GM23338 (cell line): Measurements from ENCODE around the gene SEZ6L. TPM values are rescaled to one million over a fixed set of nuclear protein-coding genes. Genes with fewer than 3 reads are reported as not detected.

Experiments
- ATAC-seq: fragments of 200-7000 bp; cut with Tn5 transposase; 3 replicates; pipeline ENCODE4 v1.9.1; 2020
- DNase-seq: peaks from one replicate; pipeline ENCODE4 v3.0.0-alpha.2; 2015; ENCODE audit warnings: low spot score
- H2AFZ ChIP-seq: fragments of 200-600 bp; sonication (generic); 2 replicates; pipeline ENCODE4 v1.8.0; 2016; ENCODE audit warnings: antibody characterized with exemption, mild to moderate bottlenecking, moderate library complexity
- H3F3A ChIP-seq: fragments of 200-600 bp; sonication (generic); replicated peaks from 2 replicates; pipeline ENCODE4 v1.8.0; 2017; ENCODE audit warnings: antibody characterized with exemption, mixed run types, low read depth
- H3K27ac ChIP-seq: fragments of 200-600 bp; sonication (generic); 2 replicates; pipeline ENCODE4 v1.6.1; 2016; ENCODE audit warnings: low read depth
- H3K27me3 ChIP-seq: fragments of 200-600 bp; sonication (generic); 2 replicates; pipeline ENCODE4 v1.8.0; 2016; ENCODE audit warnings: mild to moderate bottlenecking, mixed run types, moderate library complexity; ENCODE audit not compliant: insufficient read depth
- H3K36me3 ChIP-seq: fragments of 200-600 bp; sonication (generic); 2 replicates; pipeline ENCODE4 v1.8.0; 2016; ENCODE audit warnings: mild to moderate bottlenecking; ENCODE audit not compliant: insufficient read depth
- H3K4me1 ChIP-seq: fragments of 200-600 bp; sonication (generic); 2 replicates; pipeline ENCODE4 v1.8.0; 2016; ENCODE audit warnings: mild to moderate bottlenecking, moderate library complexity; ENCODE audit not compliant: insufficient read depth
- H3K4me2 ChIP-seq: fragments of 200-600 bp; sonication (generic); 2 replicates; pipeline ENCODE4 v1.7.1; 2017; ENCODE audit warnings: mixed run types
- H3K4me3 ChIP-seq: fragments of 200-600 bp; sonication (generic); 2 replicates; pipeline ENCODE4 v1.6.1; 2016; ENCODE audit warnings: mixed run types
- H3K79me2 ChIP-seq: fragments of 200-600 bp; sonication (generic); replicated peaks from 2 replicates; pipeline ENCODE4 v1.8.0; 2017; ENCODE audit warnings: mild to moderate bottlenecking; ENCODE audit not compliant: insufficient read depth
- H3K9me2 ChIP-seq: fragments of 200-600 bp; sonication (generic); 2 replicates; pipeline ENCODE4 v1.8.0; 2017; ENCODE audit not compliant: insufficient read depth
- H4K20me1 ChIP-seq: fragments of 200-600 bp; sonication (generic); replicated peaks from 2 replicates; pipeline ENCODE4 v1.8.0; 2017; ENCODE audit warnings: mild to moderate bottlenecking; ENCODE audit not compliant: insufficient read depth
- H3K27ac Mint-ChIP-seq: 2 replicates; pipeline ENCODE4 v1.8.0; 2020; ENCODE audit warnings: inconsistent platforms, mild to moderate bottlenecking, moderate library complexity, mixed read lengths
- H3K27me3 Mint-ChIP-seq: 3 replicates; pipeline ENCODE4 v1.8.0; 2022; ENCODE audit warnings: low read depth, mild to moderate bottlenecking, moderate library complexity, mixed read lengths, inconsistent platforms; ENCODE audit not compliant: insufficient read depth, poor library complexity
- H3K36me3 Mint-ChIP-seq: 3 replicates; pipeline ENCODE4 v1.8.0; 2021; ENCODE audit warnings: low read depth, mild to moderate bottlenecking, inconsistent platforms, moderate library complexity, mixed read lengths
- H3K4me1 Mint-ChIP-seq: 3 replicates; pipeline ENCODE4 v1.8.0; 2020; ENCODE audit warnings: mild to moderate bottlenecking, inconsistent platforms, mixed read lengths
- H3K4me3 Mint-ChIP-seq: 3 replicates; pipeline ENCODE4 v1.8.0; 2021; ENCODE audit warnings: moderate library complexity, mild to moderate bottlenecking, inconsistent platforms, mixed read lengths
- H3K9me3 Mint-ChIP-seq: 3 replicates; pipeline ENCODE4 v1.8.0; 2020; ENCODE audit warnings: moderate library complexity, mild to moderate bottlenecking, inconsistent platforms, mixed read lengths
- CREB1 ChIP-seq: fragments of 250-450 bp; sonication (Bioruptor Pico); IDR thresholded peaks from 2 replicates; pipeline ENCODE4 v1.5.0; 2020; ENCODE audit warnings: low read depth, mild to moderate bottlenecking, moderate library complexity
- EZH2 ChIP-seq: fragments of 200-600 bp; sonication (generic); IDR thresholded peaks from one replicate; pipeline ENCODE4 v1.8.0; 2017; ENCODE audit warnings: antibody characterized with exemption, mild to moderate bottlenecking, low read depth; ENCODE audit not compliant: unreplicated experiment
- EZH2phosphoT487 ChIP-seq: fragments of 200-600 bp; sonication (generic); IDR thresholded peaks from one replicate; pipeline ENCODE4 v1.8.1; 2018; ENCODE audit warnings: antibody characterized with exemption; ENCODE audit not compliant: unreplicated experiment
- JUNB ChIP-seq: IDR thresholded peaks from one replicate; pipeline ENCODE4 v1.6.1; 2016; ENCODE audit warnings: antibody characterized with exemption; ENCODE audit not compliant: unreplicated experiment
- NANOG ChIP-seq: IDR thresholded peaks from 2 replicates; pipeline ENCODE4 v1.6.1; 2016; ENCODE audit warnings: antibody characterized with exemption, borderline replicate concordance
- POLR2AphosphoS5 ChIP-seq: IDR thresholded peaks from 2 replicates; pipeline ENCODE4 v1.6.1; 2016; ENCODE audit warnings: antibody characterized with exemption, low read depth
- STAT1 ChIP-seq: IDR thresholded peaks from one replicate; pipeline ENCODE4 v1.6.1; 2016; ENCODE audit warnings: antibody characterized with exemption; ENCODE audit not compliant: unreplicated experiment
- ZNF114 ChIP-seq: fragments of 250-450 bp; sonication (Bioruptor Pico); IDR thresholded peaks from 2 replicates; pipeline ENCODE4 v1.5.0; 2020; ENCODE audit warnings: mild to moderate bottlenecking, moderate library complexity
- ZNF331 ChIP-seq: fragments of 250-450 bp; sonication (Bioruptor Pico); IDR thresholded peaks from 2 replicates; pipeline ENCODE4 v1.5.0; 2020; ENCODE audit warnings: low read depth, mild to moderate bottlenecking, moderate library complexity
- polyA plus RNA-seq: library from polyadenylated mRNA; unstranded; fragments of >200 nt; fragmentation: Nextera tagmentation; extraction: Ambion mirVana; gene quantifications from 2 replicates; pipeline ENCODE4 v1.2.1, GENCODE V29; 2016
- total RNA-seq: library from RNA; depleted of rRNA; stranded (reverse); fragments of >200 nt; shearing (Covaris generic); gene quantifications from 2 replicates; pipeline ENCODE4 v1.2.3, GENCODE V29; 2014
- TF ChIP-seq, protein P1 (sequence below): IDR thresholded peaks from one replicate; pipeline ENCODE4 v1.6.1; 2018; ENCODE audit warnings: antibody characterized with exemption; ENCODE audit not compliant: unreplicated experiment
- TF ChIP-seq, protein P2 (sequence below), 2 experiments: fragments of 200-600 bp in 1 of 2; sonication (generic) in 1 of 2; conservative IDR thresholded peaks; 2 replicates each; pipeline versions ENCODE4 v1.5.1 to v1.6.1; 2016 to 2017; ENCODE audit warnings: antibody characterized with exemption in 2 of 2, low read depth in 2 of 2, mild to moderate bottlenecking in 2 of 2, moderate library complexity in 1 of 2
- TF ChIP-seq, protein P3 (sequence below): fragments of 250-450 bp; sonication (Bioruptor Pico); IDR thresholded peaks from 2 replicates; pipeline ENCODE4 v1.5.0; 2020; ENCODE audit warnings: mild to moderate bottlenecking, moderate library complexity
- TF ChIP-seq, protein P4 (sequence below): IDR thresholded peaks from 2 replicates; pipeline ENCODE4 v1.6.1; 2016; ENCODE audit warnings: antibody characterized with exemption

SEZ6L gene
- total and polyA plus RNA-seq, 2 experiments from 2014 or later, result 0.13 to 0.24 TPM

DNA sequence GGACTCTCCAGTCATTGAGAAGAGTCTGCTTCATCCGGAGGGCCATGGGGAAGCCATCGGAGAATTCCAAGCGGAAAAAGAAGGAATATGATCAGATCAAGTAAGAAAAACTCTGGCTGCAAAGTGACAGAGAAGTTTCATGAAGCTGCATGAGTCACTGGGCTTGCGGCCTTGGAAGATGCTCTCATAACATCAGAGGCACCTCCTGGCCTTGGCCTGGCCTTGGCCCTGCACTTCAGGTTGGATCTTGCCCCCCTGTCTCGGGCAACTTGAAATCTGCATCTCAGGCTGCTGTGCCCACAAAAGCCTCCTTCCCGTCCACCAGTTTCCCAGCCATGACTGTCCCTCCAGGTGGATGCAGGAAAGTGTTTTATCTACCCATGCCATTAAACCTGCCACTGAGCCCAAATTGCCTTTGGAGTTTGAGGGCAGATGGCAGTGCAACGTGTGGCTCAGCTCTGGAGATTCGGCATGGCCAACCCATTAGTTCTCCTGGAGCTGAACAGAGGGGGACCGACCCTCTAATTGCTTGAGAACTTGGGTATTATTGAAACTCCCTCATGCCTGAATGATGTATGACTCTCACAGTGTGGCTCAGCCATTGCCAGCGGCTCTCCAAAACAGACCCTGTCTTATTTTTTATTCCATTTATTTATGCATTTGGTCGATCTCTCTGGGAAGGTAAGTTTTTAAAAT lies 66.7 kb downstream of the SEZ6L start:
- Histone ChIP-seq H4K20me1 (no peaks in the 10 kb centered on the region; the same call in 1 of the 2 replicates), H3K36me3 (no peaks in the 10 kb centered on the region), H3K79me2 (no peaks in the 10 kb centered on the region), H3K27me3 (no peaks in the 10 kb centered on the region), H3K4me3 (no peak overlapping the region), H3K4me1 (no peaks in the 10 kb centered on the region), H3K9me2 (0 out of 2 replicates have a peak, but pooled peaks cover 3% of the 10 kb centered on the region), H3F3A (no peaks in the 10 kb centered on the region), H3K27ac (no peak overlapping the region), H2AFZ (no peak overlapping the region), H3K4me2 (no peak overlapping the region)
- no peak overlapping the region for H3K27ac Mint-ChIP-seq
- H3K9me3 Mint-ChIP-seq, result no peaks in the 10 kb centered on the region; the same call in 2 of the 3 replicates
- no peaks in the 10 kb centered on the region for H3K4me1 Mint-ChIP-seq
- ATAC-seq, result no peak
- H3K27me3 Mint-ChIP-seq, result peaks cover 4% of the 10 kb centered on the region
- no peak overlapping the region for H3K4me3 Mint-ChIP-seq
- no peaks in the 10 kb centered on the region for H3K36me3 Mint-ChIP-seq
- TF ChIP-seq CREB1 (CRISPR knock-in tag) (no peak), ZNF114 (CRISPR knock-in tag) (no peak), ZNF331 (CRISPR knock-in tag) (no peak), NANOG (no peak), EZH2 (no peak), POLR2AphosphoS5 (no peak), STAT1 (no peak), JUNB (no peak), EZH2phosphoT487 (no peak)
- TF ChIP-seq, protein P1, sequence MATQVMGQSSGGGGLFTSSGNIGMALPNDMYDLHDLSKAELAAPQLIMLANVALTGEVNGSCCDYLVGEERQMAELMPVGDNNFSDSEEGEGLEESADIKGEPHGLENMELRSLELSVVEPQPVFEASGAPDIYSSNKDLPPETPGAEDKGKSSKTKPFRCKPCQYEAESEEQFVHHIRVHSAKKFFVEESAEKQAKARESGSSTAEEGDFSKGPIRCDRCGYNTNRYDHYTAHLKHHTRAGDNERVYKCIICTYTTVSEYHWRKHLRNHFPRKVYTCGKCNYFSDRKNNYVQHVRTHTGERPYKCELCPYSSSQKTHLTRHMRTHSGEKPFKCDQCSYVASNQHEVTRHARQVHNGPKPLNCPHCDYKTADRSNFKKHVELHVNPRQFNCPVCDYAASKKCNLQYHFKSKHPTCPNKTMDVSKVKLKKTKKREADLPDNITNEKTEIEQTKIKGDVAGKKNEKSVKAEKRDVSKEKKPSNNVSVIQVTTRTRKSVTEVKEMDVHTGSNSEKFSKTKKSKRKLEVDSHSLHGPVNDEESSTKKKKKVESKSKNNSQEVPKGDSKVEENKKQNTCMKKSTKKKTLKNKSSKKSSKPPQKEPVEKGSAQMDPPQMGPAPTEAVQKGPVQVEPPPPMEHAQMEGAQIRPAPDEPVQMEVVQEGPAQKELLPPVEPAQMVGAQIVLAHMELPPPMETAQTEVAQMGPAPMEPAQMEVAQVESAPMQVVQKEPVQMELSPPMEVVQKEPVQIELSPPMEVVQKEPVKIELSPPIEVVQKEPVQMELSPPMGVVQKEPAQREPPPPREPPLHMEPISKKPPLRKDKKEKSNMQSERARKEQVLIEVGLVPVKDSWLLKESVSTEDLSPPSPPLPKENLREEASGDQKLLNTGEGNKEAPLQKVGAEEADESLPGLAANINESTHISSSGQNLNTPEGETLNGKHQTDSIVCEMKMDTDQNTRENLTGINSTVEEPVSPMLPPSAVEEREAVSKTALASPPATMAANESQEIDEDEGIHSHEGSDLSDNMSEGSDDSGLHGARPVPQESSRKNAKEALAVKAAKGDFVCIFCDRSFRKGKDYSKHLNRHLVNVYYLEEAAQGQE, result no peak
- TF ChIP-seq, protein P2, sequence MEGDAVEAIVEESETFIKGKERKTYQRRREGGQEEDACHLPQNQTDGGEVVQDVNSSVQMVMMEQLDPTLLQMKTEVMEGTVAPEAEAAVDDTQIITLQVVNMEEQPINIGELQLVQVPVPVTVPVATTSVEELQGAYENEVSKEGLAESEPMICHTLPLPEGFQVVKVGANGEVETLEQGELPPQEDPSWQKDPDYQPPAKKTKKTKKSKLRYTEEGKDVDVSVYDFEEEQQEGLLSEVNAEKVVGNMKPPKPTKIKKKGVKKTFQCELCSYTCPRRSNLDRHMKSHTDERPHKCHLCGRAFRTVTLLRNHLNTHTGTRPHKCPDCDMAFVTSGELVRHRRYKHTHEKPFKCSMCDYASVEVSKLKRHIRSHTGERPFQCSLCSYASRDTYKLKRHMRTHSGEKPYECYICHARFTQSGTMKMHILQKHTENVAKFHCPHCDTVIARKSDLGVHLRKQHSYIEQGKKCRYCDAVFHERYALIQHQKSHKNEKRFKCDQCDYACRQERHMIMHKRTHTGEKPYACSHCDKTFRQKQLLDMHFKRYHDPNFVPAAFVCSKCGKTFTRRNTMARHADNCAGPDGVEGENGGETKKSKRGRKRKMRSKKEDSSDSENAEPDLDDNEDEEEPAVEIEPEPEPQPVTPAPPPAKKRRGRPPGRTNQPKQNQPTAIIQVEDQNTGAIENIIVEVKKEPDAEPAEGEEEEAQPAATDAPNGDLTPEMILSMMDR (conservative IDR thresholded peaks at IDR 0.05; ENCODE audit: low read depth in 2 of 2), result no peak
- TF ChIP-seq, protein P3, sequence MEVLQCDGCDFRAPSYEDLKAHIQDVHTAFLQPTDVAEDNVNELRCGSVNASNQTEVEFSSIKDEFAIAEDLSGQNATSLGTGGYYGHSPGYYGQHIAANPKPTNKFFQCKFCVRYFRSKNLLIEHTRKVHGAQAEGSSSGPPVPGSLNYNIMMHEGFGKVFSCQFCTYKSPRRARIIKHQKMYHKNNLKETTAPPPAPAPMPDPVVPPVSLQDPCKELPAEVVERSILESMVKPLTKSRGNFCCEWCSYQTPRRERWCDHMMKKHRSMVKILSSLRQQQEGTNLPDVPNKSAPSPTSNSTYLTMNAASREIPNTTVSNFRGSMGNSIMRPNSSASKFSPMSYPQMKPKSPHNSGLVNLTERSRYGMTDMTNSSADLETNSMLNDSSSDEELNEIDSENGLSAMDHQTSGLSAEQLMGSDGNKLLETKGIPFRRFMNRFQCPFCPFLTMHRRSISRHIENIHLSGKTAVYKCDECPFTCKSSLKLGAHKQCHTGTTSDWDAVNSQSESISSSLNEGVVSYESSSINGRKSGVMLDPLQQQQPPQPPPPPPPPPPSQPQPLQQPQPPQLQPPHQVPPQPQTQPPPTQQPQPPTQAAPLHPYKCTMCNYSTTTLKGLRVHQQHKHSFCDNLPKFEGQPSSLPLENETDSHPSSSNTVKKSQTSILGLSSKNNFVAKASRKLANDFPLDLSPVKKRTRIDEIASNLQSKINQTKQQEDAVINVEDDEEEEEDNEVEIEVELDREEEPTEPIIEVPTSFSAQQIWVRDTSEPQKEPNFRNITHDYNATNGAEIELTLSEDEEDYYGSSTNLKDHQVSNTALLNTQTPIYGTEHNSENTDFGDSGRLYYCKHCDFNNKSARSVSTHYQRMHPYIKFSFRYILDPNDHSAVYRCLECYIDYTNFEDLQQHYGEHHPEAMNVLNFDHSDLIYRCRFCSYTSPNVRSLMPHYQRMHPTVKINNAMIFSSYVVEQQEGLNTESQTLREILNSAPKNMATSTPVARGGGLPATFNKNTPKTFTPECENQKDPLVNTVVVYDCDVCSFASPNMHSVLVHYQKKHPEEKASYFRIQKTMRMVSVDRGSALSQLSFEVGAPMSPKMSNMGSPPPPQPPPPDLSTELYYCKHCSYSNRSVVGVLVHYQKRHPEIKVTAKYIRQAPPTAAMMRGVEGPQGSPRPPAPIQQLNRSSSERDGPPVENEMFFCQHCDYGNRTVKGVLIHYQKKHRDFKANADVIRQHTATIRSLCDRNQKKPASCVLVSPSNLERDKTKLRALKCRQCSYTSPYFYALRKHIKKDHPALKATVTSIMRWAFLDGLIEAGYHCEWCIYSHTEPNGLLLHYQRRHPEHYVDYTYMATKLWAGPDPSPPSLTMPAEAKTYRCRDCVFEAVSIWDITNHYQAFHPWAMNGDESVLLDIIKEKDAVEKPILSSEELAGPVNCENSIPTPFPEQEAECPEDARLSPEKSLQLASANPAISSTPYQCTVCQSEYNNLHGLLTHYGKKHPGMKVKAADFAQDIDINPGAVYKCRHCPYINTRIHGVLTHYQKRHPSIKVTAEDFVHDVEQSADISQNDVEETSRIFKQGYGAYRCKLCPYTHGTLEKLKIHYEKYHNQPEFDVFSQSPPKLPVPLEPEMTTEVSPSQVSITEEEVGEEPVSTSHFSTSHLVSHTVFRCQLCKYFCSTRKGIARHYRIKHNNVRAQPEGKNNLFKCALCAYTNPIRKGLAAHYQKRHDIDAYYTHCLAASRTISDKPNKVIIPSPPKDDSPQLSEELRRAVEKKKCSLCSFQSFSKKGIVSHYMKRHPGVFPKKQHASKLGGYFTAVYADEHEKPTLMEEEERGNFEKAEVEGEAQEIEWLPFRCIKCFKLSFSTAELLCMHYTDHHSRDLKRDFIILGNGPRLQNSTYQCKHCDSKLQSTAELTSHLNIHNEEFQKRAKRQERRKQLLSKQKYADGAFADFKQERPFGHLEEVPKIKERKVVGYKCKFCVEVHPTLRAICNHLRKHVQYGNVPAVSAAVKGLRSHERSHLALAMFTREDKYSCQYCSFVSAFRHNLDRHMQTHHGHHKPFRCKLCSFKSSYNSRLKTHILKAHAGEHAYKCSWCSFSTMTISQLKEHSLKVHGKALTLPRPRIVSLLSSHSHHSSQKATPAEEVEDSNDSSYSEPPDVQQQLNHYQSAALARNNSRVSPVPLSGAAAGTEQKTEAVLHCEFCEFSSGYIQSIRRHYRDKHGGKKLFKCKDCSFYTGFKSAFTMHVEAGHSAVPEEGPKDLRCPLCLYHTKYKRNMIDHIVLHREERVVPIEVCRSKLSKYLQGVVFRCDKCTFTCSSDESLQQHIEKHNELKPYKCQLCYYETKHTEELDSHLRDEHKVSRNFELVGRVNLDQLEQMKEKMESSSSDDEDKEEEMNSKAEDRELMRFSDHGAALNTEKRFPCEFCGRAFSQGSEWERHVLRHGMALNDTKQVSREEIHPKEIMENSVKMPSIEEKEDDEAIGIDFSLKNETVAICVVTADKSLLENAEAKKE, result no peak
- TF ChIP-seq, protein P4, sequence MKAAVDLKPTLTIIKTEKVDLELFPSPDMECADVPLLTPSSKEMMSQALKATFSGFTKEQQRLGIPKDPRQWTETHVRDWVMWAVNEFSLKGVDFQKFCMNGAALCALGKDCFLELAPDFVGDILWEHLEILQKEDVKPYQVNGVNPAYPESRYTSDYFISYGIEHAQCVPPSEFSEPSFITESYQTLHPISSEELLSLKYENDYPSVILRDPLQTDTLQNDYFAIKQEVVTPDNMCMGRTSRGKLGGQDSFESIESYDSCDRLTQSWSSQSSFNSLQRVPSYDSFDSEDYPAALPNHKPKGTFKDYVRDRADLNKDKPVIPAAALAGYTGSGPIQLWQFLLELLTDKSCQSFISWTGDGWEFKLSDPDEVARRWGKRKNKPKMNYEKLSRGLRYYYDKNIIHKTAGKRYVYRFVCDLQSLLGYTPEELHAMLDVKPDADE, result no peak
- no peak for DNase-seq
